OCI-LY7 (cell line): ENCODE measurements around the gene GDF2. TPM values are rescaled to one million over a fixed set of nuclear protein-coding genes. Genes with fewer than 3 reads are reported as not detected.

Experiments used
- BruUV-seq: library from RNA; stranded (reverse); fragments of 400-500 nt; replicated peaks from 2 replicates; lab custom pipeline; 2021; lab: Mats Ljungman, UMichigan
- CTCF ChIA-PET: fragments of 300-600 bp; sonication (Branson Sonifier 250); formaldehyde crosslinking; loops from one replicate; lab custom pipeline; 2022; ENCODE audit warnings: antibody characterized with exemption; ENCODE audit not compliant: unreplicated experiment; lab: Charles Lee
- POLR2A ChIA-PET: fragments of 300-600 bp; sonication (Branson Sonifier 250); formaldehyde crosslinking; loops from one replicate; lab custom pipeline; 2022; ENCODE audit warnings: antibody characterized with exemption; lab: Charles Lee
- DNase-seq: peaks from one replicate; pipeline ENCODE4 v3.0.0-alpha.2; 2015; ENCODE audit warnings: low spot score
- H2AFZ ChIP-seq: fragments of 200-600 bp; sonication (generic), shearing (Covaris generic); 2 replicates; pipeline ENCODE4 v1.6.1; 2014; ENCODE audit warnings: mild to moderate bottlenecking, antibody characterized with exemption, low read length, moderate library complexity
- H3K27ac ChIP-seq: fragments of 200-600 bp; sonication (generic); 2 replicates; pipeline ENCODE4 v1.5.1; 2014; ENCODE audit warnings: mixed run types, low read depth, mild to moderate bottlenecking, moderate library complexity, low read length, inconsistent platforms; ENCODE audit not compliant: poor library complexity, severe bottlenecking
- H3K36me3 ChIP-seq: fragments of 200-600 bp; sonication (generic); 2 replicates; pipeline ENCODE4 v1.6.1; 2014; ENCODE audit warnings: mild to moderate bottlenecking, antibody characterized with exemption, low read length, moderate library complexity, mixed read lengths; ENCODE audit not compliant: insufficient read depth
- H3K4me1 ChIP-seq: fragments of 200-600 bp; sonication (generic); 2 replicates; pipeline ENCODE4 v1.5.1; 2014; ENCODE audit warnings: mild to moderate bottlenecking, low read length; ENCODE audit not compliant: insufficient read depth, poor library complexity, severe bottlenecking
- H3K4me2 ChIP-seq: fragments of 200-600 bp; sonication (generic); 2 replicates; pipeline ENCODE4 v1.6.1; 2014; ENCODE audit warnings: mild to moderate bottlenecking, low read length
- H3K4me3 ChIP-seq: fragments of 200-600 bp; sonication (generic); 2 replicates; pipeline ENCODE4 v1.5.1; 2014; ENCODE audit warnings: mild to moderate bottlenecking, low read depth, low read length; ENCODE audit not compliant: poor library complexity, severe bottlenecking
- H3K79me2 ChIP-seq: fragments of 200-600 bp; sonication (generic); 2 replicates; pipeline ENCODE4 v1.6.1; 2016; ENCODE audit warnings: low read depth, mild to moderate bottlenecking, low read length, moderate library complexity, mixed read lengths; ENCODE audit not compliant: insufficient read depth
- H3K9me2 ChIP-seq: fragments of 200-600 bp; sonication (generic); 2 replicates; pipeline ENCODE4 v1.6.1; 2016; ENCODE audit warnings: mild to moderate bottlenecking, low read length, mixed read lengths; ENCODE audit not compliant: insufficient read depth
- H3K9me3 ChIP-seq: fragments of 200-600 bp; sonication (generic); 2 replicates; pipeline ENCODE4 v1.6.1; 2014; ENCODE audit warnings: mild to moderate bottlenecking, mixed run types, low read length, mixed read lengths
- H4K20me1 ChIP-seq: fragments of 200-600 bp; sonication (generic); 2 replicates; pipeline ENCODE4 v1.6.1; 2014; ENCODE audit warnings: mild to moderate bottlenecking, antibody characterized with exemption, low read length, moderate library complexity, mixed read lengths; ENCODE audit not compliant: insufficient read depth
- CTCF ChIP-seq: fragments of 200-600 bp; sonication (generic); conservative IDR thresholded peaks from 2 replicates; pipeline ENCODE4 v1.5.1; 2014; ENCODE audit warnings: mild to moderate bottlenecking, antibody characterized with exemption, low read length, moderate library complexity, mixed read lengths
- EZH2phosphoT487 ChIP-seq: fragments of 200-600 bp; sonication (generic); IDR thresholded peaks from 2 replicates; pipeline ENCODE4 v1.6.1; 2018; ENCODE audit warnings: low read depth, borderline replicate concordance, mild to moderate bottlenecking, mixed run types, antibody characterized with exemption, low read length, moderate library complexity, mixed read lengths
- intact Hi-C: fragments of 100-400 bp; cut with micrococcal nuclease; formaldehyde crosslinking; loops from one replicate; pipeline ENCODE4 v1.10.0; 2022; ENCODE audit not compliant: unreplicated experiment
- total RNA-seq, 2 experiments: library from RNA; depleted of rRNA in 1 of 2; stranded (reverse); fragments of >200 nt in 1 of 2; shearing (Covaris generic) in 1 of 2; gene quantifications; 2 replicates each; pipeline ENCODE4 v1.2.3, GENCODE V29; 2014 to 2022

GDF2 gene
- total RNA-seq, 2 experiments from 2014 or later: not detected

DNA sequence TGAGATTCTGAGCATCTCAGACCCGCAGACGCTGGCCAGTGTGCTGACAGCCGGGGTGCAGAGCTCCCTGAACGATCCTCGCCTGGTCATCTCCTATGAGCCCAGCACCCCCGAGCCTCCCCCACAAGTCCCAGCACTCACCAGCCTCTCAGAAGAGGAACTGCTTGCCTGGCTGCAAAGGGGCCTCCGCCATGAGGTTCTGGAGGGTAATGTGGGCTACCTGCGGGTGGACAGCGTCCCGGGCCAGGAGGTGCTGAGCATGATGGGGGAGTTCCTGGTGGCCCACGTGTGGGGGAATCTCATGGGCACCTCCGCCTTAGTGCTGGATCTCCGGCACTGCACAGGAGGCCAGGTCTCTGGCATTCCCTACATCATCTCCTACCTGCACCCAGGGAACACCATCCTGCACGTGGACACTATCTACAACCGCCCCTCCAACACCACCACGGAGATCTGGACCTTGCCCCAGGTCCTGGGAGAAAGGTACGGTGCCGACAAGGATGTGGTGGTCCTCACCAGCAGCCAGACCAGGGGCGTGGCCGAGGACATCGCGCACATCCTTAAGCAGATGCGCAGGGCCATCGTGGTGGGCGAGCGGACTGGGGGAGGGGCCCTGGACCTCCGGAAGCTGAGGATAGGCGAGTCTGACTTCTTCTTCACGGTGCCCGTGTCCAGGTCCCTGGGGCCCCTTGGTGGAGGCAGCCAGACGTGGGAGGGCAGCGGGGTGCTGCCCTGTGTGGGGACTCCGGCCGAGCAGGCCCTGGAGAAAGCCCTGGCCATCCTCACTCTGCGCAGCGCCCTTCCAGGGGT is 26.6 kb downstream of the GDF2 start:
- H3K36me3 ChIP-seq: no peaks in the 10 kb centered on the region
- CTCF ChIA-PET: no interaction called here
- no peaks in the 10 kb centered on the region for H3K79me2 ChIP-seq
- no peak overlapping the region for H3K27ac ChIP-seq
- no peak overlapping the region for H2AFZ ChIP-seq
- H3K9me3 ChIP-seq: no peaks in the 10 kb centered on the region
- H4K20me1 ChIP-seq: no peaks in the 10 kb centered on the region
- intact Hi-C loops: no loop called here
- no peak overlapping the region for H3K4me3 ChIP-seq
- POLR2A ChIA-PET: no interaction called here
- TF ChIP-seq EZH2phosphoT487 (no peak), CTCF (no peak)
- H3K4me2 ChIP-seq: no peak overlapping the region
- no peak for DNase-seq
- H3K9me2 ChIP-seq: no peaks in the 10 kb centered on the region
- H3K4me1 ChIP-seq: no peaks in the 10 kb centered on the region
- BruUV-seq: no TSS peak

DNA sequence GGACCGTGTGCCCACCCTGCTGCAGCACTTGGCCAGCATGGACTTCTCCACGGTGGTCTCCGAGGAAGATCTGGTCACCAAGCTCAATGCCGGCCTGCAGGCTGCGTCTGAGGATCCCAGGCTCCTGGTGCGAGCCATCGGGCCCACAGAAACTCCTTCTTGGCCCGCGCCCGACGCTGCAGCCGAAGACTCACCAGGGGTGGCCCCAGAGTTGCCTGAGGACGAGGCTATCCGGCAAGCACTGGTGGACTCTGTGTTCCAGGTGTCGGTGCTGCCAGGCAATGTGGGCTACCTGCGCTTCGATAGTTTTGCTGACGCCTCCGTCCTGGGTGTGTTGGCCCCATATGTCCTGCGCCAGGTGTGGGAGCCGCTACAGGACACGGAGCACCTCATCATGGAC is 27.3 kb downstream of the GDF2 start:
- no peak overlapping the region for H3K27ac ChIP-seq
- TF ChIP-seq EZH2phosphoT487: no peak
- no peak for TF ChIP-seq CTCF
- H3K4me1 ChIP-seq: no peaks in the 10 kb centered on the region
- H3K4me2 ChIP-seq: no peak overlapping the region
- H3K9me3 ChIP-seq: no peaks in the 10 kb centered on the region
- no peaks in the 10 kb centered on the region for H3K36me3 ChIP-seq
- no peaks in the 10 kb centered on the region for H3K79me2 ChIP-seq
- H4K20me1 ChIP-seq: no peaks in the 10 kb centered on the region
- no peaks in the 10 kb centered on the region for H3K9me2 ChIP-seq
- no peak for DNase-seq
- no peak overlapping the region for H3K4me3 ChIP-seq
- intact Hi-C loops: no loop called here
- ChIA-PET POLR2A (no interaction called here), CTCF (no interaction called here)
- no peak overlapping the region for H2AFZ ChIP-seq
- no TSS peak for BruUV-seq

- TF ChIP-seq CTCF: no peak
- no peak for TF ChIP-seq EZH2phosphoT487
- Histone ChIP-seq H3K27ac (no peak overlapping the region), H3K9me3 (no peaks in the 10 kb centered on the region), H3K4me1 (no peaks in the 10 kb centered on the region), H3K4me2 (no peak overlapping the region), H4K20me1 (no peaks in the 10 kb centered on the region), H2AFZ (no peak overlapping the region), H3K36me3 (no peaks in the 10 kb centered on the region), H3K79me2 (no peaks in the 10 kb centered on the region), H3K9me2 (no peaks in the 10 kb centered on the region), H3K4me3 (no peak overlapping the region)
- CTCF ChIA-PET: no interaction called here
- no TSS peak for BruUV-seq
- intact Hi-C loops: no loop called here
- POLR2A ChIA-PET: no interaction called here
- DNase-seq: no peak
Measured at GRCh38 chr10:47349941-47350371, 27.7 kb downstream of the GDF2 start.
